Omental fat pad (tissue), 4 donors: ENCODE data around the gene HAUS8. TPM values are rescaled to one million over a fixed set of nuclear protein-coding genes. Genes with fewer than 3 reads are reported as not detected.

Experiments used
- ATAC-seq: fragments of 150-250 bp; one replicate; pipeline ENCODE4 v1.9.1; 2016; ENCODE audit warnings: mild to moderate bottlenecking, moderate library complexity; ENCODE audit not compliant: low FRiP score
- DNase-seq: peaks from one replicate; pipeline ENCODE4 v3.0.0-alpha.2; 2019; ENCODE audit warnings: low spot score
- total RNA-seq, 4 donors: library from RNA; depleted of rRNA; stranded (reverse); fragments of >200 nt; gene quantifications; one replicate each; pipeline ENCODE4 v1.1.0, GENCODE V29; 2016
- TF ChIP-seq, protein P1 (sequence below), 3 donors: fragments of 450-650 bp; IDR thresholded peaks; one replicate each; pipeline ENCODE4 v1.5.1; 2016 to 2017; ENCODE audit warnings: antibody characterized with exemption in 3 of 3, mild to moderate bottlenecking in 3 of 3, moderate library complexity in 2 of 3

Gene HAUS8
- total RNA-seq, 4 donors from 2014 or later = 4.0 to 7.3 (median 6.1) TPM

DNA sequence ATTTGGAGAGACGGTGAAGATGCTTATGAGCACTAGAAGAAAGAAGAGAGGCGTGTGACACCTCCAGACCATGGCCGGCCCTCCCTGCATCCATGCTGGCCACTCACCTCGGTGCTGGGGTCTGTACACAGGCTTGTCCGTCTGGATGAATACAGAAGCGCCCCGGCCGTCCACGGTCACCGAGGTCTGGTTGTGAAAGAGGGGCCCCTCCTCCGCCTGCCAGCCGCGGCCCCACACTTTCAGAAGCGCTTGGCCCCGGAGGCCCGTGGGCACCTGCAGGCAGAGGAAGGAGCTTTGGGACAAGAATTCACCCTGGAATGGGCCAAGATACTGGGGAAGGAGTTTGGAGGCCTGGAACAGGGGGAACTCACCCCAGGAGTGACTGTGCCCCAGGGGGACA is 63.8 kb downstream of the HAUS8 start:
- no peak for ATAC-seq
- TF ChIP-seq, protein P1, sequence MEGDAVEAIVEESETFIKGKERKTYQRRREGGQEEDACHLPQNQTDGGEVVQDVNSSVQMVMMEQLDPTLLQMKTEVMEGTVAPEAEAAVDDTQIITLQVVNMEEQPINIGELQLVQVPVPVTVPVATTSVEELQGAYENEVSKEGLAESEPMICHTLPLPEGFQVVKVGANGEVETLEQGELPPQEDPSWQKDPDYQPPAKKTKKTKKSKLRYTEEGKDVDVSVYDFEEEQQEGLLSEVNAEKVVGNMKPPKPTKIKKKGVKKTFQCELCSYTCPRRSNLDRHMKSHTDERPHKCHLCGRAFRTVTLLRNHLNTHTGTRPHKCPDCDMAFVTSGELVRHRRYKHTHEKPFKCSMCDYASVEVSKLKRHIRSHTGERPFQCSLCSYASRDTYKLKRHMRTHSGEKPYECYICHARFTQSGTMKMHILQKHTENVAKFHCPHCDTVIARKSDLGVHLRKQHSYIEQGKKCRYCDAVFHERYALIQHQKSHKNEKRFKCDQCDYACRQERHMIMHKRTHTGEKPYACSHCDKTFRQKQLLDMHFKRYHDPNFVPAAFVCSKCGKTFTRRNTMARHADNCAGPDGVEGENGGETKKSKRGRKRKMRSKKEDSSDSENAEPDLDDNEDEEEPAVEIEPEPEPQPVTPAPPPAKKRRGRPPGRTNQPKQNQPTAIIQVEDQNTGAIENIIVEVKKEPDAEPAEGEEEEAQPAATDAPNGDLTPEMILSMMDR (IDR thresholded peaks at IDR 0.05) = no peak
- no peak for DNase-seq

DNA sequence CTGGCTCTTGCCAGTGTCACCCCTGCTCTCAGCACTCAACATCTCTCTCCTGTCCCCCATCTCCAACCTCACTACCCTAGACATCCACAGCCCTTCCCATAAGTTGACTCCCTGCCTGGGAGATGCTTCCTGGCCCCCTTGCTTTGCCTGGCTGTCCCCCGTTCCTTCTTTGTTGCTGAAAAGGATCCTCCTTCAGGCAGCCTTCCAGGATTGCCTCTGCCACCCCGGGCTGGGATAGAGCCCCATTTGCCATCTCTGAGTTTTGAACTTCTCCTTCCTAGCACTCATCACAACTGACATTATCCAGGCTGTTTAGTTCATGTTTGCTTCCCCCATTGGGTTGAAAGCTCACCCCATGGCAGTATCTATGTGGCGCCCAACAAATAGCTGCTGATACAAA is 68.7 kb downstream of the HAUS8 start:
- TF ChIP-seq, protein P1 (IDR thresholded peaks at IDR 0.05) = no peak
- ATAC-seq (no peak), DNase-seq (no peak)

DNA sequence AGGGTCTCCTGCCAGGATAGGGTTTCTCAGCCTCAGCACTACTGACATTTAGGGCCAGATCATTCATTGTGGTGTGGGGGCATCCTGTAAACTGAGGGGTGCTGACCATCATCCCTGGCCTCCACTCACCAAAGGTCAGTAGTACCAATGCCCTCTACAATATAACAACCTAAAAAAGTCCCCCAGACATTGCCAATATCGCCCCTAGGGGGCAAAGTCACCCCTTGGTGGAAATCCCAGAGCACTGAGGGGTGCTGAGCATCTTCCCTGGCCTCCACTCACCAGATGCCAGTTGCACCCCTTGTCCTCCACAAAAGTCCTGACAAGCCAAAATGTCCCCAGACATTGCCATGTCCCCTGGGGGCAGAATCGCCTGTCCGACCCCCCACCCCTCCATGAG is 70.3 kb downstream of the HAUS8 start:
- DNase-seq = no peak
- TF ChIP-seq, protein P1 (IDR thresholded peaks at IDR 0.05) = no peak
- ATAC-seq = no peak

DNA sequence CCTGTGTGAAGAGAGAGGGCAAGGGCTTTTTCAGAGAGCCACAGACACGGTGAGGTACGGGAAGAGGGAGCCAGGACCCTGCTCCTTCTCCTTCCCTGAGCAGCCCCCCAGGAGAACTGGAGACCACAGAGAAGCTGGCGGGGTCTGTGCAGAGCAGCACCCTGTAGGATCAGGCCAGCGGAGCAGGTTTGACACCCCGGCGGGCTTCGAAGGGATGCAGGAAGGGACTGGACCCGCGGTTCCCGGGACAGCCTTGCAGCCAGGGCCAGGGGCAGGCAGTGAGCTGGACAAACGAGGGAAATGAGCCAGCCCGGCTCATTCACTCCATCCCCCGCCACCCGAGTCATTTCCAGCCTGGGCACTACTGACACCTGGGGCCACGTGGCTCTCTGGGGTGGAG is 70.9 kb downstream of the HAUS8 start:
- ATAC-seq = no peak
- no peak for DNase-seq
- TF ChIP-seq, protein P1 (IDR thresholded peaks at IDR 0.05) = no peak

DNA sequence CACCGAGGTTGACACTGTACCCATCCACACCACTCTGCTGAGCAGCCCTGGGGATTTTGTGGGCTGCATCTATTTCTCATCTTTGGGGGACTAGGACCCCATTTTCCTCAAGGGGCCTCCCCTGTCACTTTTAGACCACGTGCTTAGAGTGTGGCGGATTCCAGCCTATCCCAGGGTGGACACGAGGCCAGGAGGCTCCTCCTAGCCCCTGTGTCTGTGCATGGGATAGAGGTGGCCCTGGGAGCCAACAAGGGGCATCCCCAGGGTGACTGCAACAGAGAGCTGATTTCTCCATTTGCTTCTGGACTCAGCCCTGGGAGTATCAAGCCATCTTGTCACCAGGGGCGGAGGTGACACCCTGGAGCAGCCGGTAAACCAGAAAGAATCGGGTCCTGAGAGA is 72.8 kb downstream of the HAUS8 start:
- TF ChIP-seq, protein P1 (IDR thresholded peaks at IDR 0.05) = no peak
- DNase-seq (no peak), ATAC-seq (no peak)

DNA sequence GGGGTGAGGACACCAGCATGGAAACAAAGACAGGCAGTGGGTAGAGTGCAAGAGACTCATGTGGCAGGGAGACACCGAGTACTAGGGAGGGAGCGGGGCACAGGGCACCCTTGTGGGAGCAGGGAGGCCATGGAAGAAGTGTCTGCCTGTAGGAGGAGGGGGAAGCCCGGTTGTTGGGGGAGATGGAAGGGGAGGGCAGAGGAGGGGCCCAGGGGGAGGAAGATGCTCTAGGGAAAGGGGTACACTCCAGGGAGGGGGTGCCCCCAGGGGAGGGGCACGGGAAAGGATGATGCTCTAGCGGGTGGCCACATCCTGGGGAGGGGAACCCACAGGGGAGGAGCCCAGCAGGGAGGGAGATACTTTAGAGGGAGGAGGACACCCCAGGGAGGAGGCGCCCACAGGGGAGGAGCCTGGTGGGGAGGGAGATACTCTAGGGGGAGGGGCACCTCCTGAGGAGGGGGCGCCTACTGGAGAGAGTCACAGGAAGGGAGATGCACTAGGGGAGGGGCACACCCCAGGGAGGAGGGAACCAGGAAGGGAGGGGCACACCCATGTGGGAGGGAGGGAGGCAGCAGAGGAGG is 73.6 kb downstream of the HAUS8 start:
- TF ChIP-seq, protein P1 (IDR thresholded peaks at IDR 0.05) = no peak
- no peak for ATAC-seq
- DNase-seq = no peak

Other genes with a start within 250 kb of the HAUS8 start
- 10 to 100 TPM; 33.7 to 87.8 (median 44.9) TPM for gene SIN3B, start 246.1 kb downstream of the HAUS8 start, total RNA-seq
- gene F2RL3, start 186.5 kb downstream of the HAUS8 start, total RNA-seq = 10 to 100 TPM in 2 of 4 donors, 1 to 10 TPM in 2; 4.1 to 31.8 (median 9.2) TPM
- 10 to 100 TPM in 2 of 4 donors, 1 to 10 TPM in 2; 4.7 to 39.6 (median 11.2) TPM for gene CPAMD8, start 48.6 kb downstream of the HAUS8 start, total RNA-seq
- 100 to 1,000 TPM in 2 of 4 donors, 10 to 100 TPM in 2; 52.7 to 149 (median 85.7) TPM for gene MYO9B, start 325 bp upstream of the HAUS8 start, total RNA-seq
- 10 to 100 TPM; 14.5 to 22.3 (median 20.7) TPM for gene USE1, start 139.9 kb upstream of the HAUS8 start, total RNA-seq
- gene OCEL1, start 150.8 kb upstream of the HAUS8 start, total RNA-seq = 10 to 100 TPM in 1 of 4 donors, 1 to 10 TPM in 3; 6.7 to 17.7 (median 9.3) TPM
- gene NR2F6, start 170.5 kb upstream of the HAUS8 start, total RNA-seq = 10 to 100 TPM; 16.9 to 45.4 (median 29.8) TPM
- 10 to 100 TPM in 1 of 4 donors, 1 to 10 TPM in 3; 2.4 to 43.3 (median 5.8) TPM for gene USHBP1, start 189.3 kb upstream of the HAUS8 start, total RNA-seq
- 10 to 100 TPM; 46.0 to 62.1 (median 59.1) TPM for gene BABAM1, start 192.0 kb upstream of the HAUS8 start, total RNA-seq
- under 1 TPM; 0.47 to 0.82 (median 0.52) TPM for gene ANKLE1, start 206.4 kb upstream of the HAUS8 start, total RNA-seq
- 10 to 100 TPM in 2 of 4 donors, 1 to 10 TPM in 2; 6.1 to 13.2 (median 11.1) TPM for gene ABHD8, start 228.0 kb upstream of the HAUS8 start, total RNA-seq
- 100 to 1,000 TPM in 3 of 4 donors, 10 to 100 TPM in 1; 87.9 to 134 (median 119) TPM for gene MRPL34, start 230.4 kb upstream of the HAUS8 start, total RNA-seq
- 10 to 100 TPM in 3 of 4 donors, 1 to 10 TPM in 1; 4.6 to 44.4 (median 23.8) TPM for gene DDA1, start 234.1 kb upstream of the HAUS8 start, total RNA-seq